Astrocyte of the spinal cord (primary cell): ENCODE measurements around the gene MPDU1.
A peak's percentile ranks its signal among the peaks of the same experiment; 100 is the strongest.

Experiments
- DNase-seq: peaks from one replicate; pipeline ENCODE4 v3.0.0; 2011; ENCODE audit warnings: low read depth, low spot score
- H3K4me3 ChIP-seq: 2 replicates; pipeline ENCODE4 v1.5.1; 2011; ENCODE audit warnings: low read depth, mild to moderate bottlenecking, low read length, moderate library complexity
- CTCF ChIP-seq: IDR thresholded peaks from 2 replicates; pipeline ENCODE4 v1.5.1; 2012; ENCODE audit warnings: low read depth, mild to moderate bottlenecking, low read length, inconsistent platforms
- in situ Hi-C: cut with HindIII; loops from 2 replicates; pipeline ENCODE4 v1.10.0; 2017; ENCODE audit warnings: low sequenced_read_pairs

Gene MPDU1

GRCh38 chr17:7556627-7557026 is 27.0 kb upstream of the MPDU1 start:
- in situ Hi-C loops = no loop called here
- TF ChIP-seq CTCF = no peak

GRCh38 chr17:7557147-7557764 is 26.4 kb upstream of the MPDU1 start:
- DNase-seq = no peak
- in situ Hi-C loops = no loop called here
- H3K4me3 ChIP-seq = no peak overlapping the region

More at GRCh38 chr17:7556627-7557026, 27.0 kb upstream of the MPDU1 start:
- DNase-seq = no peak
- no peak overlapping the region for H3K4me3 ChIP-seq

GRCh38 chr17:7557775-7558543 is 25.7 kb upstream of the MPDU1 start:
- in situ Hi-C loops = no loop called here
- H3K4me3 ChIP-seq = no peak overlapping the region
- TF ChIP-seq CTCF = no peak
- DNase-seq = peak; percentile 41

More at GRCh38 chr17:7557147-7557764, 26.4 kb upstream of the MPDU1 start:
- TF ChIP-seq CTCF = no peak

- H3K4me3 ChIP-seq = no peak within 1 kb of the TSS
- TF ChIP-seq CTCF = no peak
- DNase-seq = no peak
- in situ Hi-C loops = no loop called here
Measured at GRCh38 chr17:7558544-7559319, 24.9 kb upstream of the MPDU1 start, which contains the start of gene TNFSF13. TNFSF13 (plus strand) TSS chr17:7558750; CDS start chr17:7559040, 290 bp downstream.

- in situ Hi-C loops = no loop called here
- TF ChIP-seq CTCF = no peak
- H3K4me3 ChIP-seq = no peak overlapping the region
- no peak for DNase-seq
Measured at GRCh38 chr17:7559320-7560171, 24.1 kb upstream of the MPDU1 start.
